Pancreas (tissue), 10 donors: ENCODE results near the gene ACOX1. TPM values are rescaled to one million over a fixed set of nuclear protein-coding genes. Genes with fewer than 3 reads are reported as not detected.

Experiments used
- ATAC-seq, 4 donors: fragments of 200-7000 bp; cut with Tn5 transposase; one replicate each; pipeline versions ENCODE4 v1.8.0 to v1.9.1; 2020; ENCODE audit warnings: mild to moderate bottlenecking in 4 of 4, moderate library complexity in 4 of 4
- DNase-seq, 6 donors: peaks; one replicate each; pipeline ENCODE4 v3.0.0-alpha.2; 2020
- FAIRE-seq: peaks from 2 replicates; lab custom pipeline; 2012; peaks lifted over from hg19 to GRCh38; lab: Jason Lieb, UNC
- H3K27ac ChIP-seq, 4 donors: fragments of 200-600 bp; sonication (generic); 1 replicate in 3 of 4; 2 replicates in 1 of 4; pipeline versions ENCODE4 v1.5.0 to v1.8.0; 2020
- H3K27me3 ChIP-seq, 4 donors: fragments of 200-600 bp; one replicate each; pipeline ENCODE4 v1.8.0; 2021
- H3K36me3 ChIP-seq, 3 donors: fragments of 200-600 bp; sonication (generic) in 1 of 3; one replicate each; pipeline versions ENCODE4 v1.5.0 to v1.8.0; 2020 to 2021
- H3K4me1 ChIP-seq, 3 donors: fragments of 200-600 bp; one replicate each; pipeline ENCODE4 v1.8.0; 2021
- H3K4me3 ChIP-seq, 4 donors: fragments of 200-600 bp; sonication (generic) in 2 of 4; one replicate each; pipeline versions ENCODE4 v1.5.0 to v1.8.0; 2020 to 2021
- H3K9me3 ChIP-seq, 4 donors: fragments of 200-600 bp; one replicate each; pipeline ENCODE4 v1.8.0; 2021
- WGBS, 2 donors: extraction: QIAGEN DNeasy Blood & Tissue Kit; methylation state at CpG; one replicate each; pipeline ENCODE4 v1.1.7; 2013; 5-methylcytosine and 5-hydroxymethylcytosine counted together
- intact Hi-C, 3 donors: fragments of 100-400 bp; cut with DNase I; formaldehyde crosslinking; loops; one replicate each; pipeline versions ENCODE4 v1.11.1 to v1.14.2; 2022
- polyA plus RNA-seq, 2 donors: library from polyadenylated mRNA; stranded (reverse); fragments of 200-250 nt; gene quantifications; one replicate each; pipeline ENCODE4 v1.2.3, GENCODE V29; 2013
- total RNA-seq, 6 donors: library from RNA; stranded (reverse); fragmentation: NEBNext Ultra II Directional in 4 of 6; extraction: Animal tissue kit (Norgen Biotek cat#: 25700) in 4 of 6; gene quantifications; one replicate each; pipeline versions ENCODE4 v1.2.1 to v1.2.4, GENCODE V29; 2021 to 2023
- TF ChIP-seq, protein P1 (sequence below), 4 donors: fragments of 200-600 bp; sonication (generic) in 3 of 4; IDR thresholded peaks; one replicate each; pipeline versions ENCODE4 v1.5.0 to v1.8.0; 2021; ENCODE audit warnings: antibody characterized with exemption in 4 of 4
- donor health status: healthy with polysubstance abuse.
- donor health status: DM: no; HTN: no; CAD: no; lungs with moderate emphysema.
- donor health status: DM: no; HTN: no; CAD: no.
- donor health status: control.
- donor health status: control.
- donor health status: Bipolar disorder and iron deficiency.
- donor health status: DM: yes; HTN: yes; CAD: no.
- donor health status: DM: no; HTN: no; CAD: no.
- donor health status: DM: no; HTN: no; CAD: no.
- donor health status: DM: yes; HTN: yes; CAD: no.

The ACOX1 gene
- total and polyA plus RNA-seq, 8 donors, result 16.3 to 74.2 (median 57.5) TPM

GRCh38 chr17:75945211-75945610 is 33.8 kb downstream of the ACOX1 start:
- peaks cover 6 to 8% (median 8%) of the 10 kb centered on the region in 3 donors for H3K4me1 ChIP-seq
- no peak for FAIRE-seq
- no peak overlapping the region for H3K4me3 ChIP-seq
- TF ChIP-seq, protein P1, sequence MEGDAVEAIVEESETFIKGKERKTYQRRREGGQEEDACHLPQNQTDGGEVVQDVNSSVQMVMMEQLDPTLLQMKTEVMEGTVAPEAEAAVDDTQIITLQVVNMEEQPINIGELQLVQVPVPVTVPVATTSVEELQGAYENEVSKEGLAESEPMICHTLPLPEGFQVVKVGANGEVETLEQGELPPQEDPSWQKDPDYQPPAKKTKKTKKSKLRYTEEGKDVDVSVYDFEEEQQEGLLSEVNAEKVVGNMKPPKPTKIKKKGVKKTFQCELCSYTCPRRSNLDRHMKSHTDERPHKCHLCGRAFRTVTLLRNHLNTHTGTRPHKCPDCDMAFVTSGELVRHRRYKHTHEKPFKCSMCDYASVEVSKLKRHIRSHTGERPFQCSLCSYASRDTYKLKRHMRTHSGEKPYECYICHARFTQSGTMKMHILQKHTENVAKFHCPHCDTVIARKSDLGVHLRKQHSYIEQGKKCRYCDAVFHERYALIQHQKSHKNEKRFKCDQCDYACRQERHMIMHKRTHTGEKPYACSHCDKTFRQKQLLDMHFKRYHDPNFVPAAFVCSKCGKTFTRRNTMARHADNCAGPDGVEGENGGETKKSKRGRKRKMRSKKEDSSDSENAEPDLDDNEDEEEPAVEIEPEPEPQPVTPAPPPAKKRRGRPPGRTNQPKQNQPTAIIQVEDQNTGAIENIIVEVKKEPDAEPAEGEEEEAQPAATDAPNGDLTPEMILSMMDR (IDR thresholded peaks at IDR 0.05), result no peak
- no peak for DNase-seq
- H3K27ac ChIP-seq, result no peak overlapping the region
- intact Hi-C loops, result no loop called here
- 31 to 33% methylated on average over 2 of the region's 2 CpGs for WGBS, 2 donors
- ATAC-seq, result no peak
- H3K36me3 ChIP-seq, result peaks cover 4 to 46% (median 27%) of the 10 kb centered on the region in 3 donors
- no peaks in the 10 kb centered on the region for H3K9me3 ChIP-seq
- no peaks in the 10 kb centered on the region for H3K27me3 ChIP-seq

GRCh38 chr17:75943491-75943890 is 35.5 kb downstream of the ACOX1 start:
- no peak for FAIRE-seq
- Histone ChIP-seq H3K9me3 (no peaks in the 10 kb centered on the region), H3K36me3 (peaks cover 0 to 30% (median 12%) of the 10 kb centered on the region in 3 donors), H3K27me3 (no peaks in the 10 kb centered on the region), H3K4me1 (peaks cover 6 to 10% (median 8%) of the 10 kb centered on the region in 3 donors), H3K4me3 (no peak overlapping the region), H3K27ac (no peak overlapping the region)
- WGBS, 2 donors, result 21 to 35% methylated on average over 1 of the region's 1 CpG
- ATAC-seq, result no peak
- TF ChIP-seq, protein P1 (IDR thresholded peaks at IDR 0.05), result no peak
- intact Hi-C loops, result no loop called here
- no peak for DNase-seq

- no peaks in the 10 kb centered on the region for H3K9me3 ChIP-seq
- H3K4me1 ChIP-seq, result peaks cover 6 to 10% (median 8%) of the 10 kb centered on the region in 3 donors
- WGBS, 2 donors, result 92 to 97% methylated on average over 4 of the region's 4 CpGs
- ATAC-seq, result no peak
- TF ChIP-seq, protein P1 (IDR thresholded peaks at IDR 0.05), result no peak
- no peak for FAIRE-seq
- no peak overlapping the region for H3K4me3 ChIP-seq
- H3K27ac ChIP-seq, result no peak overlapping the region
- DNase-seq, result no peak
- peaks cover 0 to 20% (median 6%) of the 10 kb centered on the region in 3 donors for H3K36me3 ChIP-seq
- intact Hi-C loops, result no loop called here
- no peaks in the 10 kb centered on the region for H3K27me3 ChIP-seq
Observed at GRCh38 chr17:75942473-75942872, 36.5 kb downstream of the ACOX1 start.

- H3K4me3 ChIP-seq, result peak overlapping the region in 3 of 4 donors; percentile 52 to 98 (median 77)
- DNase-seq, result peak in 4 of 6 donors; percentile 35 to 51 (median 46)
- WGBS, 2 donors, result 8 to 10% methylated on average over 6 of the region's 6 CpGs
- peaks cover 0 to 13% (median 0%) of the 10 kb centered on the region in 3 donors for H3K36me3 ChIP-seq
- intact Hi-C loops, result no loop called here
- H3K27ac ChIP-seq, result peak overlapping the region in 3 of 4 donors; percentile 19 to 37 (median 30)
- peaks cover 6 to 10% (median 8%) of the 10 kb centered on the region in 3 donors for H3K4me1 ChIP-seq
- FAIRE-seq, result no peak
- TF ChIP-seq, protein P1 (IDR thresholded peaks at IDR 0.05), result no peak
- peak; percentile 8 to 13 (median 10) for ATAC-seq
- H3K9me3 ChIP-seq, result no peaks in the 10 kb centered on the region
- no peaks in the 10 kb centered on the region for H3K27me3 ChIP-seq
Observed at GRCh38 chr17:75941442-75941819, 37.5 kb downstream of the ACOX1 start.

DNA sequence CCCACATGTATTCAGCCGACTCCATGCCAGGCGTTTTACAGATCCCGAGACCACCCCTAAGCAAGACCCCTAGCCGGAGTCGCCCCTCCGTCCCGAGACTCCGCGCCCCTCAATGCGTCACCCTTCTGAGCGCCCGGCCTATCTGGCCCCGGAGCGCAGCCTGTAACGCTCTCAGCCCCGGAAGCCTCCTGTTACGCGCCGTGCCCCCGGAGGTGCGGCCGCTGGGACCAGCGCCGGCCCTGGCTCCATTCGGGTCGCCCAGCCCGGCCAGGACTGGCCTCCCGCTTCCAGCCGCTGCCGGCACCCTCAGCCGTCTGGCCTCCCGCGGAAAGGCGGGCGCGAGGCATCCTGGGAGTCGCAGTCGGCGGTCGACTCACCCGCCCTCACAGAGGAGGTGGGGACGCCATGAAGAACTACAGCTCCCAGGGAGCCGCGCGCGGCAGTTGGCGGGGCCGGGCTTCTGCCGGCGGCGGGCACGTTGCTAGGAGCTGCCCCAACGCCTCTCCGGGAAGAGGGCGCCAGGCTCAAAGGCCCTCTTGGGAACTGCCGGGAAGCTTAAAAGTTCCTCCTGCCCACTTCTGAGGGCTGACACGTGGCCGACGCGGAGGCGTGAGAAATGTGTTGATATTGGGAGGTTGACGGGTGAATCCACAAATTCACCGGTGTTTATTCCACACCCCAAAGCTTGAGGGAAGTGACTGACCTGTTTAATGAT is 38.1 kb downstream of the ACOX1 start, which contains the start of gene FBF1:
TSS of gene FBF1 (minus strand) at position 316 of the 715 bp plus-strand sequence. CDS start 2,893 bp downstream, outside the sequence.
- FAIRE-seq, result no peak
- no peaks in the 10 kb centered on the region for H3K27me3 ChIP-seq
- peak; percentile 95 to 99 (median 96) for DNase-seq
- ATAC-seq, result peak; percentile 98 to 100 (median 98)
- TF ChIP-seq, protein P1 (IDR thresholded peaks at IDR 0.05), result no peak
- H3K9me3 ChIP-seq, result no peaks in the 10 kb centered on the region
- intact Hi-C loops, result no loop called here
- H3K36me3 ChIP-seq, result peaks cover 0 to 8% (median 0%) of the 10 kb centered on the region in 3 donors
- peak within 1 kb of the TSS; percentile 52 to 98 (median 76) for H3K4me3 ChIP-seq
- H3K27ac ChIP-seq, result peak within 1 kb of the TSS; percentile 45 to 63 (median 55)
- WGBS, 2 donors, result 0% methylated on average over 56 to 63 of the region's 63 CpGs
- H3K4me1 ChIP-seq, result peaks cover 6 to 10% (median 8%) of the 10 kb centered on the region in 3 donors
